SK-N-MC (cell line): ENCODE results near the gene PRAMEF1.

Experiments used
- EZH2 ChIP-seq: fragments of 200-600 bp; sonication (generic); IDR thresholded peaks from one replicate; pipeline ENCODE4 v1.6.1; 2017; ENCODE audit warnings: antibody characterized with exemption
- POLR2AphosphoS5 ChIP-seq: IDR thresholded peaks from 2 replicates; pipeline ENCODE4 v1.6.1; 2012; ENCODE audit warnings: mild to moderate bottlenecking, low read depth, low read length, borderline replicate concordance

DNA sequence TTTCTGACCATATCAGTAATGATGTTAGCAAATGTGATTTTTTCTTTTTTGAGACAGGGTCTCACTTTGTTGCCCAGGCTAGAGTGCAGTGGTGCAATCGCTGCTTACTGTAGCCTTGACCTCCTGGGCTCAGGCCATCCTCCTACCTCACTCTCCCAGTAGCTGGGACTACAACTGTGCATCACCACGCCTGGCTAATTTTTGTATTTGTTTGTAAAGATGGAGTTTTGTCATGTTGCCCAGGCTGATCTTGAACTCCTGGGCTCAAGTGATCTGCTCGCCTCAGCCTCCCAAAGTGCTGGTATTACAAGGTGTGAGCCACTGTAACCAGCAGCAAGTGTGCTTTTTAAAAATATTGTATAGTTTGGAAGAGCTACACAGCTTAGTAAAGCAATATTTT lies 49.3 kb upstream of the PRAMEF1 start:
- TF ChIP-seq EZH2 (no peak), POLR2AphosphoS5 (no peak)
